Neutrophil (primary cell): Measurements from ENCODE around the gene RFX6.

Experiments
- H3K27ac ChIP-seq: fragments of 200-600 bp; sonication (generic); 2 replicates; pipeline ENCODE4 v1.5.1; 2016; ENCODE audit warnings: mild to moderate bottlenecking, moderate library complexity
- H3K27me3 ChIP-seq: fragments of 200-600 bp; sonication (generic); 2 replicates; pipeline ENCODE4 v1.6.0; 2016; ENCODE audit warnings: mild to moderate bottlenecking
- H3K36me3 ChIP-seq: fragments of 200-600 bp; sonication (generic); 2 replicates; pipeline ENCODE4 v1.5.1; 2017
- H3K4me1 ChIP-seq, 2 experiments: fragments of 200-600 bp in 1 of 2; sonication (generic) in 1 of 2; 1 replicate in 1 of 2; 2 replicates in 1 of 2; pipeline versions ENCODE4 v1.5.1 to v1.6.1; 2013 to 2016; ENCODE audit warnings: low read depth in 1 of 2, low read length in 1 of 2, mild to moderate bottlenecking in 1 of 2, moderate library complexity in 1 of 2; ENCODE audit not compliant: control insufficient read depth in 1 of 2, insufficient read depth in 1 of 2
- H3K4me3 ChIP-seq, 2 experiments: fragments of 200-600 bp in 1 of 2; sonication (generic) in 1 of 2; 1 replicate in 1 of 2; 2 replicates in 1 of 2; pipeline ENCODE4 v1.5.1; 2013 to 2016; ENCODE audit warnings: low read depth in 1 of 2, low read length in 1 of 2, mild to moderate bottlenecking in 1 of 2, moderate library complexity in 1 of 2
- H3K9me3 ChIP-seq: fragments of 200-600 bp; sonication (generic); 2 replicates; pipeline ENCODE4 v1.5.1; 2016
- CTCF ChIP-seq: fragments of 200-600 bp; sonication (generic); IDR thresholded peaks from 2 replicates; pipeline ENCODE4 v1.5.1; 2016; ENCODE audit warnings: antibody characterized with exemption

The RFX6 gene

GRCh38 chr6:116922853-116923548 lies 46.0 kb downstream of the RFX6 start:
- no peak for TF ChIP-seq CTCF

GRCh38 chr6:116924245-116924644 lies 47.2 kb downstream of the RFX6 start:
- TF ChIP-seq CTCF, result no peak
- Histone ChIP-seq H3K4me3 (no peak overlapping the region), H3K27ac (no peak overlapping the region), H3K4me1 (no peaks in the 10 kb centered on the region), H3K9me3 (no peaks in the 10 kb centered on the region), H3K27me3 (no peaks in the 10 kb centered on the region), H3K36me3 (no peaks in the 10 kb centered on the region)

More at GRCh38 chr6:116922853-116923548, 46.0 kb downstream of the RFX6 start:
- no peaks in the 10 kb centered on the region for H3K27me3 ChIP-seq
- no peaks in the 10 kb centered on the region for H3K4me1 ChIP-seq
- H3K9me3 ChIP-seq, result no peaks in the 10 kb centered on the region
- H3K4me3 ChIP-seq, result no peak overlapping the region
- no peak overlapping the region for H3K27ac ChIP-seq
- no peaks in the 10 kb centered on the region for H3K36me3 ChIP-seq

- Histone ChIP-seq H3K4me1 (no peaks in the 10 kb centered on the region), H3K27me3 (no peaks in the 10 kb centered on the region), H3K36me3 (no peaks in the 10 kb centered on the region), H3K9me3 (no peaks in the 10 kb centered on the region), H3K4me3 (no peak overlapping the region), H3K27ac (no peak overlapping the region)
- no peak for TF ChIP-seq CTCF
Observed at GRCh38 chr6:116925088-116925794, 48.2 kb downstream of the RFX6 start.

- Histone ChIP-seq H3K36me3 (no peaks in the 10 kb centered on the region), H3K27ac (no peak overlapping the region), H3K9me3 (no peaks in the 10 kb centered on the region), H3K4me3 (no peak overlapping the region), H3K4me1 (no peaks in the 10 kb centered on the region), H3K27me3 (no peaks in the 10 kb centered on the region)
- TF ChIP-seq CTCF, result no peak
Observed at GRCh38 chr6:116928677-116929076, 51.6 kb downstream of the RFX6 start.

- Histone ChIP-seq H3K27ac (no peak overlapping the region), H3K36me3 (no peaks in the 10 kb centered on the region), H3K4me3 (no peak overlapping the region), H3K27me3 (no peaks in the 10 kb centered on the region), H3K9me3 (no peaks in the 10 kb centered on the region), H3K4me1 (no peaks in the 10 kb centered on the region)
- no peak for TF ChIP-seq CTCF
Observed at GRCh38 chr6:116929825-116930224, 52.8 kb downstream of the RFX6 start.
